Peyer's patch (tissue), 4 donors: ENCODE measurements around the gene HMGCL.

Source experiments
- CTCF ChIP-seq, 6 experiments: fragments of 450-650 bp in 4 of 6; fragments of 200-600 bp in 2 of 6; sonication (generic) in 1 of 6; IDR thresholded peaks; one replicate each; pipeline ENCODE4 v1.5.1; 2017 to 2019; ENCODE audit warnings: antibody characterized with exemption in 6 of 6, mild to moderate bottlenecking in 3 of 6, moderate library complexity in 1 of 6
- POLR2A ChIP-seq, 2 donors: fragments of 450-650 bp; IDR thresholded peaks; one replicate each; pipeline ENCODE4 v1.5.1; 2017; ENCODE audit warnings: antibody characterized with exemption in 2 of 2, mild to moderate bottlenecking in 2 of 2, moderate library complexity in 2 of 2

GRCh38 chr1:23854568-23854967 lies 29.3 kb upstream of the HMGCL start:
- no peak for TF ChIP-seq CTCF (IDR thresholded peaks at IDR 0.05)
- TF ChIP-seq POLR2A (IDR thresholded peaks at IDR 0.05), result no peak
